ENCODE data around the gene CHST8.

Gene CHST8

GRCh38 chr19:33675501-33676124, 53.9 kb downstream of the CHST8 start:
- DNase-seq: no peak

GRCh38 chr19:33676999-33677665, 55.4 kb downstream of the CHST8 start:
- no peak for DNase-seq

GRCh38 chr19:33677745-33678426, 56.1 kb downstream of the CHST8 start:
- DNase-seq: no peak

GRCh38 chr19:33678796-33679585, 57.2 kb downstream of the CHST8 start:
- DNase-seq: no peak

GRCh38 chr19:33679696-33680095, 57.9 kb downstream of the CHST8 start:
- DNase-seq: no peak

GRCh38 chr19:33681081-33681680, 59.4 kb downstream of the CHST8 start:
- no peak for DNase-seq

GRCh38 chr19:33683881-33684537, 62.3 kb downstream of the CHST8 start:
- DNase-seq: no peak

- DNase-seq: no peak
These were observed 62.9 kb downstream of the CHST8 start for GRCh38 chr19:33684538-33685232.

GRCh38 chr19:33685541-33685940, 63.8 kb downstream of the CHST8 start:
- DNase-seq: no peak

- no peak for DNase-seq
These were observed 64.5 kb downstream of the CHST8 start for GRCh38 chr19:33686262-33686661.

GRCh38 chr19:33686687-33687480, 65.1 kb downstream of the CHST8 start:
- DNase-seq: no peak

GRCh38 chr19:33687481-33688170, 65.9 kb downstream of the CHST8 start:
- no peak for DNase-seq

- no peak for DNase-seq
These were observed 66.6 kb downstream of the CHST8 start for GRCh38 chr19:33688171-33688992.

GRCh38 chr19:33689138-33689746, 67.5 kb downstream of the CHST8 start:
- DNase-seq: no peak

- DNase-seq: no peak
These were observed 68.1 kb downstream of the CHST8 start for GRCh38 chr19:33689868-33690267.

- DNase-seq: no peak
These were observed 68.8 kb downstream of the CHST8 start for GRCh38 chr19:33690378-33691029.

- DNase-seq: no peak
These were observed 69.3 kb downstream of the CHST8 start for GRCh38 chr19:33691030-33691427.

- no peak for DNase-seq
These were observed 70.0 kb downstream of the CHST8 start for GRCh38 chr19:33691736-33692135.

Data from CD4-positive, alpha-beta T cell treated with Interleukin-21 for 1 hour (primary cell).